ENCODE results near the gene DVL1. TPM values are rescaled to one million over a fixed set of nuclear protein-coding genes. Genes with fewer than 3 reads are reported as not detected.

The DVL1 gene
- total RNA-seq, 4 donors from 2014 or later = 130 to 191 (median 144) TPM

DNA sequence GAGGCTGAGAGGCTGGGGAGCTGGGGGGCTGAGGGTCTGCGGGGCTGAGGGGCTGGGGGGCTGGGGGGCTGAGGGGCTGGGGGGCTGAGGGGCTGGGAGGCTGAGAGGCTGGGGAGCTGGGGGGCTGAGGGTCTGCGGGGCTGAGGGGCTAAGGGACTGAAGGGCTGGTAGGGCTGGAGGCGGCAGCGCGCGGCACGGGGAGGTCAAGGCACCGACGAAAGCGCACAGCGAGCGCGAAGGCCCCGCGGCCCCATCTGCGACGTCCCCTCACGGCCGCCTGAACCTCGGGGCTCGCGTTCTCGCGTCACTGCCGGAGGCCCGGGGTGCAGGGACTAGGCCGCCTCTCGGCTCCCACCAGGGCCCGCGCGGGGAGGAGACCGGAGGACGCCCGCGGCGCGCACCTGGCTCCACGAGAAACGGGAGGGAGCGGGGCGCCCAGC lies 25.1 kb downstream of the DVL1 start:
- Histone ChIP-seq H3K27ac (peak overlapping the region; percentile 61 to 92 (median 88)), H3K36me3 (peaks cover 0 to 47% (median 11%) of the 10 kb centered on the region in 3 donors), H3K4me1 (peaks cover 0 to 69% (median 29%) of the 10 kb centered on the region in 4 donors)

DNA sequence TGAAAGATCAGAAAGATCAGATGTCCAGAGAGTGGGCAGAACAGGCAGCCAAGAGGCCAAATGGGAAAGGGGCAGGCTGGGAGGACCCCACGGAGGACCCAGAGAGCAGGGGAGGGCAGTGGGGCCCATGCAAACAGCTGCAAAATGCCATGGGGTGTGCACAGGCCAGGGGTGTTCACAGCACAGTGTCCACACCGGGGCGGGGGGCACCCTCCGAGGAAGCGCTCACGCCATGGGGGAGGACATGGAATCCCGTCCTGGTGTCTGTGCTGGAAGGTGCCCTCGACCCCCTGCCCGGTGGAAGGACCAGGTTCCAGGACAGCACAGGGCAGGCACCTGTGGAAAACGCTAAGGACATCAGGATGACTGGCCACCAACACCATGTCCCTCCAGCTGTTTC lies 26.3 kb downstream of the DVL1 start:
- Histone ChIP-seq H3K4me3 (no peak overlapping the region), H3K4me1 (peaks cover 0 to 80% (median 32%) of the 10 kb centered on the region in 4 donors), H3K27ac (no peak overlapping the region), H3K27me3 (no peaks in the 10 kb centered on the region), H3K36me3 (peaks cover 0 to 47% (median 14%) of the 10 kb centered on the region in 3 donors), H3K9me3 (no peaks in the 10 kb centered on the region)
- TF ChIP-seq, protein P1, sequence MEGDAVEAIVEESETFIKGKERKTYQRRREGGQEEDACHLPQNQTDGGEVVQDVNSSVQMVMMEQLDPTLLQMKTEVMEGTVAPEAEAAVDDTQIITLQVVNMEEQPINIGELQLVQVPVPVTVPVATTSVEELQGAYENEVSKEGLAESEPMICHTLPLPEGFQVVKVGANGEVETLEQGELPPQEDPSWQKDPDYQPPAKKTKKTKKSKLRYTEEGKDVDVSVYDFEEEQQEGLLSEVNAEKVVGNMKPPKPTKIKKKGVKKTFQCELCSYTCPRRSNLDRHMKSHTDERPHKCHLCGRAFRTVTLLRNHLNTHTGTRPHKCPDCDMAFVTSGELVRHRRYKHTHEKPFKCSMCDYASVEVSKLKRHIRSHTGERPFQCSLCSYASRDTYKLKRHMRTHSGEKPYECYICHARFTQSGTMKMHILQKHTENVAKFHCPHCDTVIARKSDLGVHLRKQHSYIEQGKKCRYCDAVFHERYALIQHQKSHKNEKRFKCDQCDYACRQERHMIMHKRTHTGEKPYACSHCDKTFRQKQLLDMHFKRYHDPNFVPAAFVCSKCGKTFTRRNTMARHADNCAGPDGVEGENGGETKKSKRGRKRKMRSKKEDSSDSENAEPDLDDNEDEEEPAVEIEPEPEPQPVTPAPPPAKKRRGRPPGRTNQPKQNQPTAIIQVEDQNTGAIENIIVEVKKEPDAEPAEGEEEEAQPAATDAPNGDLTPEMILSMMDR (IDR thresholded peaks at IDR 0.05) = no peak
- TF ChIP-seq POLR2A (IDR thresholded peaks at IDR 0.05) (no peak), EP300 (IDR thresholded peaks at IDR 0.05) (no peak)
- WGBS, 2 donors = 78 to 80% methylated on average over 10 of the region's 10 CpGs
- no peak for DNase-seq (ENCODE audit: low spot score in 2 of 2)

More for the DNA sequence above, 25.1 kb downstream of the DVL1 start:
- TF ChIP-seq, protein P1 (IDR thresholded peaks at IDR 0.05) = no peak
- TF ChIP-seq EP300 (IDR thresholded peaks at IDR 0.05) = no peak
- no peak for TF ChIP-seq POLR2A (IDR thresholded peaks at IDR 0.05)
- DNase-seq (ENCODE audit: low spot score in 2 of 2) = no peak
- Histone ChIP-seq H3K4me3 (peak overlapping the region; percentile 85 to 97 (median 90)), H3K27me3 (no peaks in the 10 kb centered on the region), H3K9me3 (no peaks in the 10 kb centered on the region)
- 0 to 1% methylated on average over 16 to 25 of the region's 41 CpGs for WGBS, 2 donors

DNA sequence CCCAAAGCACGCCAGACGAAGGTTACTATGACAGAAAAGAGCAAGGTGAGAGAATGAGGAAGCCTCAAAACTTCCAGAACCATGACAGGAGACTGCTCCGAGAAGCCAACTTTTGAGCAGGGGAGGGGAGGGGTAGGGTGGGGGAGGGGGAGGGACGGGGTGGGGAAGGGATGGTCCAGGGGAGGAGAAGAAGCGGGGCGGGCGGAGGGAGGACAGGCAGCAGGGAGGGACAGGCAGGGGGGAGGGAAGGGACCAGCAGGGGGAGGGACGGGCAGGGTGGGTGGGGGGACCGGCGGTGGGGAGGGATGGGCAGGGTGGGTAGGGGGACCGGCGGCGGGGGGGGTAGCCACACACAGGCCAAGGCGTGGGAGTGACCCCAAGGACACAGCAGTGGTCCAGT lies 26.8 kb downstream of the DVL1 start:
- Histone ChIP-seq H3K27ac (no peak overlapping the region), H3K9me3 (no peaks in the 10 kb centered on the region), H3K4me3 (no peak overlapping the region), H3K4me1 (peaks cover 0 to 85% (median 33%) of the 10 kb centered on the region in 4 donors), H3K27me3 (no peaks in the 10 kb centered on the region), H3K36me3 (peaks cover 0 to 47% (median 12%) of the 10 kb centered on the region in 3 donors)
- WGBS, 2 donors = 81 to 83% methylated on average over 8 to 9 of the region's 14 CpGs
- no peak for DNase-seq (ENCODE audit: low spot score in 2 of 2)
- no peak for TF ChIP-seq EP300 (IDR thresholded peaks at IDR 0.05)
- TF ChIP-seq POLR2A (IDR thresholded peaks at IDR 0.05) = no peak
- TF ChIP-seq, protein P1 (IDR thresholded peaks at IDR 0.05) = no peak

DNA sequence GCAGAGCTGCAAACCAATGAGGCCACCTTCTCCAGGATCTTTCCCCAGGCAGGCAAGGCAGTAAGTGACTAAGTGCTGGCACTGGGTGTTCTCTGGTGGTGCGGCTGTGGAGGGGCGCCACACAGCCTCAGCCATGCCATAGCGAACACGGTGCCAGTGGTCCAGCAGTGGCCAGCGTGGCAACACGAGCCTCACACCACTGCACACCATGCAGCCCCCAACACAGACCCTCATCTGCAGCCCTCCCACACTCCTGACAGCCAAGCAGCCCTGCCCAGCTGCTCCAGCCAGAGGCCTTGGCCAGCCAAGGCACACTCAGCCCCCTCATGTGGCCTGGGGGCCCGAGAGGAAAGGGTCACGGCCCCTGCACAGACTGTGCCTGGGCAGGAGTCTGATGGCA lies 27.7 kb downstream of the DVL1 start:
- Histone ChIP-seq H3K36me3 (peaks cover 0 to 45% (median 7%) of the 10 kb centered on the region in 3 donors), H3K27me3 (no peaks in the 10 kb centered on the region), H3K27ac (no peak overlapping the region), H3K9me3 (no peaks in the 10 kb centered on the region), H3K4me3 (no peak overlapping the region), H3K4me1 (peaks cover 0 to 84% (median 33%) of the 10 kb centered on the region in 4 donors)
- WGBS, 2 donors = 88 to 93% methylated on average over 8 of the region's 8 CpGs
- DNase-seq (ENCODE audit: low spot score in 2 of 2) = no peak
- TF ChIP-seq POLR2A (IDR thresholded peaks at IDR 0.05) = no peak
- no peak for TF ChIP-seq EP300 (IDR thresholded peaks at IDR 0.05)
- TF ChIP-seq, protein P1 (IDR thresholded peaks at IDR 0.05) = no peak

DNA sequence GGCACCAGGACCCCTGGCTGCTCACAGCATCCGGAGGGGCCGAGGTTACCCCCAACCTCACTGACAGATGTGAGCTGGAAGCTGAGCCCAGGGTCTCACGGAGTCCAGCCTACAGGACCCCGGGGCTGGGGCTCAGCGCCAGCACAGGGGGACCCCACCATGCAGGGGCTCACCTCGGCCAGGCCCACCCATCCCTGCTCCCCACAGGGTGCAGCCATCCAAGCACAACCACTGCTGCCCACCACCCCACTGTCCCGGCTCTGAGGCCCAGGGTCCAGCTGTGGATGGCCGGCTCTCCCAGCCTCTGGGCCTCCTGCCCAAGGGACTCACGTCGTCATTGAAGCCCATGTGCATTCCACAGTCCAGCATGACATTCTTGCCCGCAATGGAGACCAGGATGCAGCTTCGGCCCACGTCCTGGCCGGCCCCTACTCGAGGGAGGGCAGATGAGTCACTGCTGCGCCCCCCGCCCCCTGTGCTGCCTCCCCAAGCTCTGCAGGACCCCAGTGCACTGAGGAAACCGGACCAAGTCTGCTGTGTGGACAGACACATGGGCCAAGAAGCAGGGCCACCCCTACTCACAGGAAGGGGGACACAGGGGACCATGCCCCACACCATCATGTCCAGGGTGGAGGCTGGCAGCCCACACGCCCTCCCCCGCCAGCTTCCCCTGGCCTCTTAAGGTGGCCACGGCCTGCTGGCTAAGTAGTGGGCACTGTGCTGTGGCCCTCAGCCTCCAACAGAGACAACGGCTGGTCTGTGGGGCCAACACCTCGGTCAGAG lies 28.4 kb downstream of the DVL1 start:
- no peaks in the 10 kb centered on the region for H3K9me3 ChIP-seq
- peak overlapping the region in 2 of 4 donors; percentile 10 to 58 for H3K27ac ChIP-seq
- DNase-seq (ENCODE audit: low spot score in 2 of 2) = no peak
- TF ChIP-seq EP300 (IDR thresholded peaks at IDR 0.05) = no peak
- TF ChIP-seq, protein P1 (IDR thresholded peaks at IDR 0.05) = no peak
- no peak for TF ChIP-seq POLR2A (IDR thresholded peaks at IDR 0.05)
- peaks cover 0 to 78% (median 30%) of the 10 kb centered on the region in 4 donors for H3K4me1 ChIP-seq
- H3K36me3 ChIP-seq = peaks cover 0 to 43% (median 7%) of the 10 kb centered on the region in 3 donors
- 50 to 68% methylated on average over 13 to 14 of the region's 23 CpGs for WGBS, 2 donors
- no peaks in the 10 kb centered on the region for H3K27me3 ChIP-seq
- H3K4me3 ChIP-seq = no peak overlapping the region

All from tibial nerve (tissue), 4 donors.